Tibial nerve (tissue), 3 donors: ENCODE data around the gene CAND1.

Source experiments
- CTCF ChIP-seq, 5 experiments: fragments of 200-600 bp in 3 of 5; fragments of 450-650 bp in 2 of 5; sonication (generic) in 3 of 5; IDR thresholded peaks; one replicate each; pipeline ENCODE4 v1.5.1; 2016 to 2019; ENCODE audit warnings: antibody characterized with exemption in 5 of 5, mild to moderate bottlenecking in 3 of 5, moderate library complexity in 2 of 5
- POLR2A ChIP-seq, 2 donors: fragments of 450-650 bp; IDR thresholded peaks; one replicate each; pipeline ENCODE4 v1.6.1; 2017; ENCODE audit warnings: antibody characterized with exemption in 2 of 2, mild to moderate bottlenecking in 2 of 2, moderate library complexity in 2 of 2

GRCh38 chr12:67268896-67269632 lies at the start of gene CAND1:
- TF ChIP-seq POLR2A (IDR thresholded peaks at IDR 0.05) = peak; percentile 69 to 92
- TF ChIP-seq CTCF (IDR thresholded peaks at IDR 0.05) = peak in 2 of 5 experiments; percentile 8 to 45
